Measurements from ENCODE around the gene PACSIN2.

Gene PACSIN2

DNA sequence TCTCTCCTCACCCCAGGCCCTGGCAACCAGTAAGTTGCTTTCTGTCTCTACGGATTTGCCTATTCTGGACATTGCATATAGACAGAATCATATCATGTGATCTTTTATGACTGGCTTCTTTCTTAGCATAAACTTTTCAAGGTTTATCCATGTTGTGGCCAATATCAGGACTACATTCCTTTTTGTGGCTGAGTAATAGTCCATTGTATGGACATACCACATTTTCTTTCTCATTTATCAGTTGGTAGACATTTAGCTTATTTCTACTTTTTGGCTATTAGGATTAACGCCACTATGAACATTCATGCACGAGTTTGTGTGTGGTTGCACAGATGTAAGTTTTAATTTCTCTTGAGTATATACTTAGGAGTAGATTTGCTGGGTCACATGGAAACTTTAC is 193.6 kb downstream of the PACSIN2 start:
- DNase-seq (ENCODE audit: low read depth, low spot score), result no peak

GRCh38 chr22:42820045-42820763 is 194.7 kb downstream of the PACSIN2 start:
- DNase-seq (ENCODE audit: low read depth, low spot score), result peak; percentile 47
